IPS DF 6.9 (cell line): ENCODE measurements around the gene HPS1.

ENCODE experiments used
- DNase-seq: peaks from one replicate; pipeline ENCODE4 v3.0.0-alpha.2; 2013; ENCODE audit warnings: low read depth, low spot score
- H3K27ac ChIP-seq: one replicate; pipeline ENCODE4 v1.5.1; 2013; ENCODE audit warnings: low read length, control low read depth
- H3K27me3 ChIP-seq: 2 replicates; pipeline ENCODE4 v1.6.1; 2013; ENCODE audit warnings: mild to moderate bottlenecking, low read length; ENCODE audit not compliant: control insufficient read depth, insufficient read depth
- H3K36me3 ChIP-seq: 2 replicates; pipeline ENCODE4 v1.6.1; 2013; ENCODE audit warnings: low read length; ENCODE audit not compliant: control insufficient read depth, insufficient read depth
- H3K4me1 ChIP-seq: 2 replicates; pipeline ENCODE4 v1.6.1; 2013; ENCODE audit warnings: low read length; ENCODE audit not compliant: control insufficient read depth, insufficient read depth
- H3K4me3 ChIP-seq: 2 replicates; pipeline ENCODE4 v1.5.1; 2013; ENCODE audit warnings: mild to moderate bottlenecking, low read length
- H3K9me3 ChIP-seq: 2 replicates; pipeline ENCODE4 v1.6.1; 2013; ENCODE audit warnings: low read length, inconsistent platforms; ENCODE audit not compliant: control insufficient read depth, insufficient read depth
- WGBS: extraction: QIAGEN DNeasy Blood & Tissue Kit; methylation state at CpG from one replicate; pipeline ENCODE4 v1.1.7; 2013; ENCODE audit warnings: mixed read lengths, missing lambda C conversion rate; ENCODE audit not compliant: insufficient read length, insufficient coverage; 5-methylcytosine and 5-hydroxymethylcytosine counted together

Gene HPS1

DNA sequence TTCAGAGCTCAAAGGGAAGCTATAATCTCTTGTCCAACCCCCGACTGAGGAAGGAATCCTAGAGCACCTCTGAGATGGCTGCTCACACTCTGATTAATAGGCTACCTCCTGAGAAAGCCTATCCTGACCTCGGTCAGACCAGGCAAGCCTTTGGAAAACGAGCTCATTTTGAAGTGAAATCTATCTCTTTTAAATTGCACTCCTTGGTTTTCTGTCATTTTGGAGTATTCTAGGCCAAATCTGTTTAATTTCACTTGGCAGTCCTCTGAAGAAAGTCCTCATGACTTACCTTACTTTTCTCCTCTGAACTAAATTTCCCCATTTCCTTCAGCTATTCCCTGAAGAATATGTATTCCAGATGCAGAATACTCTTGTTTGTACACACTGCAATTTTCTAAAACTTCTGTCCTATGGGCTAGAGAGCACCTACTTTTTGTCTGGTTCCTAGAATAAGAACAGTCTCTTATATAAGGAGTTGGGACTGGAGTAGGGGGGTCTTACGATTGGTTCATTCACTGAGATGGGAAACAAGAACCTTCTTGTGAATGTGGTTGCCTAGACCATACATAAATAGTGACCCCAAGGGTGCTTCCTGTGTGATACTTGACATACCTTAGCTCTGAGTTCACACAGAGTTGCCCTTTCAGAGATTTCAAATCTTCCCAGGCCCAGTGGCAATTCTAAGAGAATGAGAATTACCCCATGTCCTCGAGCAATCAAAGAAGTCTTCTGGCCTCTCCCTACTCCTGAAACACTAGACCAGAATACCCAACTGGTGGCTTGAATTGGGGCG, 31.9 kb upstream of the HPS1 start:
- Histone ChIP-seq H3K36me3 (no peaks in the 10 kb centered on the region), H3K27ac (no peak overlapping the region), H3K9me3 (no peaks in the 10 kb centered on the region), H3K4me3 (no peak overlapping the region), H3K27me3 (no peaks in the 10 kb centered on the region), H3K4me1 (no peaks in the 10 kb centered on the region)
- WGBS = no CpG with 5 or more reads among the region's 6 CpGs
- no peak for DNase-seq

DNA sequence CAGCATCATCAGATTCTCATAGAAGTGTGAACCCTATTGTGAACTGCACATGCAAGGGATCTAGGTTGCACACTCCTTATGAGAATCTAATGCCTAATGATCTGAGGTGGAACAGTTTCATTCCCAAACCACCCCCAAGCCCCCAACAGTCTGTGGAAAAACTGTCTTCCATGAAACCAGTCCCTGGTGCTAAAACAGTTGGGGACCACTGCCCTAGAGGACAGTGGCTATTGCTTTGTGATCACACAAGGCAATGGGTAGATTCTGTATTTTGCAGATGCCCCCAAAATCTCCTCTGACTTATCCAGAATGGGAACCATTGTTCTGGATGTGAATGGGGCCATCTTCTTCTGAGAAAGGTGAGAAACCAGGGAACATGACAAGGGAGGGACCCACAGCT, 31.1 kb upstream of the HPS1 start:
- no peak overlapping the region for H3K4me3 ChIP-seq
- no peaks in the 10 kb centered on the region for H3K9me3 ChIP-seq
- DNase-seq = no peak
- H3K36me3 ChIP-seq = no peaks in the 10 kb centered on the region
- H3K27ac ChIP-seq = no peak overlapping the region
- H3K27me3 ChIP-seq = no peaks in the 10 kb centered on the region
- H3K4me1 ChIP-seq = no peaks in the 10 kb centered on the region

DNA sequence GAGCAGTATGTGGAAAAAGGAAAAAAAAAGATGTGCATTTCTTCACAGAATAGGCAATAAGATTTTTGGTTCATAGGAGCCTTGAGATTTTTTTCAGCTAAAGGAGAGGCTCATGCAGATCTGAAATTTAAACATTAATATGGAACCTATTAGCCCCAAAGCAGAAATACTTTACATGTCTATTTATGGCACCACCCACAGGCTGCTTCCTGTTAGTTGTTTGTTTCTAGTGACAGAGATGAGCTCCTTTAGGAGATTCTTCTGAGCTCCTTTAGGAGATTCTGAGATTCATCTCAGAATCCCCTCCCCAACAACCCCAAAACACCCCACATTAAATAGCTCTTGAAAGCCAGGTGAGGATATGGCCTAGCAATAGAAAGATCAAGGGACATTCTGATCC, 27.9 kb upstream of the HPS1 start:
- no peak for DNase-seq

GRCh38 chr10:98472196-98472595, 25.5 kb upstream of the HPS1 start:
- Histone ChIP-seq H3K27ac (no peak overlapping the region), H3K4me1 (no peaks in the 10 kb centered on the region), H3K36me3 (no peaks in the 10 kb centered on the region), H3K27me3 (no peaks in the 10 kb centered on the region), H3K4me3 (no peak overlapping the region), H3K9me3 (no peaks in the 10 kb centered on the region)
- DNase-seq = no peak
- no CpG with 5 or more reads among the region's 4 CpGs for WGBS

More for the DNA sequence above, 27.9 kb upstream of the HPS1 start:
- Histone ChIP-seq H3K4me1 (no peaks in the 10 kb centered on the region), H3K9me3 (no peaks in the 10 kb centered on the region), H3K27ac (no peak overlapping the region), H3K4me3 (no peak overlapping the region), H3K36me3 (no peaks in the 10 kb centered on the region), H3K27me3 (no peaks in the 10 kb centered on the region)

DNA sequence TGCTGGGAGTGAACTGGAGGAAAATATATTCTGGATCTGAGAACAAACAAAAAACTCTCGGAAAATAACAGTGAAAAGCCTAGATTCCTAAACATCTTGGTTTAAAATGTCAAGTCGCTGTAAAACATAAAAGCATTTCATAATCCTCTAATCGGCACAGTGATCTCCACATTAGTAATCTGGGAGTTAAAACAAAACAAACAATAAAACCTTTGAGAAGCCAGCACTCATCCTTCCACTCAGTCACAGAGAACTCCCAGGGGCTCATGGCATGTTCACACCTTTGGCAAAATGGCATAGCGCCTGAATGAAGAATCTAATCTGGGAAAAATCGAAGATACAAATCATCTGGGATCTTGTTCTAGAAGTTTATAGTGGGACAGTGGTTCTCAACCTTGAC, 24.1 kb upstream of the HPS1 start:
- DNase-seq = no peak
- no CpG with 5 or more reads among the region's 5 CpGs for WGBS
- Histone ChIP-seq H3K4me1 (no peaks in the 10 kb centered on the region), H3K27ac (no peak overlapping the region), H3K9me3 (no peaks in the 10 kb centered on the region), H3K36me3 (no peaks in the 10 kb centered on the region), H3K4me3 (no peak overlapping the region), H3K27me3 (no peaks in the 10 kb centered on the region)

DNA sequence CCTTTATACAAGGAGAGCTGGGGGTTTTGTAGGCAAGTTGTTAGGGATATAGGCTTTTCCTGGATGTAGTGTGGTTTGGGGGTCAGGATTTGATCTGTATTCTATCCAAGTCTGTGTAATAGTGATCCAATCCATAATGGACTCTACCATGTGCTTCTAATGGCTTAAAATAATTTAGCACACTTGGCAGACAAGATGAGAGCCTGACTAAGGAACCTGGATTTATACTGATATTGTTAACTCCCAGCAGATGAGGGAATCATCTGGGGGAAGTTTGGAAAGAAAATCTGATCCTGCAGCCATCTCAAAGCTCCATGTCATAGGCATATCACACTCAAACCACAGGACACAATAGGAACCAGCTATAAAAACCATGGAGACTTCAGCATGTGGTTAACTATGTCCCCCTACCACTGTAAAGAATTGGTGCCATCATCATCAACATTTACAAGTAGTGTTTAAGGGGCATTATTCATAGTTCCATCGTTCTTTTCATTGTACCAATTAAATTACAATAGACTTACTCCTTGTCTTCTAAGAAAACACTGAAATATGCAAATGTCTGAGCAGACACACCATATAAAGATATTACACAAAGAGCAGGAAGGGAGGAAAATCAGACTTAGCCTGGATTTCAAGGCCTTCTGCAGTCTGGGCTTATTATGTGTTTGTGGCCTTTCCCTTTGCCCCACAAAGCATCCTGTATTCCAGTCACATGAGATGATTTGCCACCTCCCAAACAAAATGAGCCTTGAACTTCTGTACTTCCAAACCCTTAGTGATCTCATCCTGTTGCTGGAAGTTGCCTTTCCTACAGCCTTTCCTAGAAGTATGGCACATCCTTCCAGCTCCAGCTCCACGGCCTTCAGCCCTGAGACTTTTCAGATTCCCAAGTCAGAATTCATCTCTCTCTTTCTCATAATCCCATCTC, 22.5 kb upstream of the HPS1 start:
- Histone ChIP-seq H3K27me3 (no peaks in the 10 kb centered on the region), H3K9me3 (no peaks in the 10 kb centered on the region), H3K36me3 (no peaks in the 10 kb centered on the region), H3K27ac (no peak overlapping the region), H3K4me3 (no peak overlapping the region), H3K4me1 (no peaks in the 10 kb centered on the region)
- DNase-seq = no peak
- WGBS = no CpG with 5 or more reads among the region's 2 CpGs

DNA sequence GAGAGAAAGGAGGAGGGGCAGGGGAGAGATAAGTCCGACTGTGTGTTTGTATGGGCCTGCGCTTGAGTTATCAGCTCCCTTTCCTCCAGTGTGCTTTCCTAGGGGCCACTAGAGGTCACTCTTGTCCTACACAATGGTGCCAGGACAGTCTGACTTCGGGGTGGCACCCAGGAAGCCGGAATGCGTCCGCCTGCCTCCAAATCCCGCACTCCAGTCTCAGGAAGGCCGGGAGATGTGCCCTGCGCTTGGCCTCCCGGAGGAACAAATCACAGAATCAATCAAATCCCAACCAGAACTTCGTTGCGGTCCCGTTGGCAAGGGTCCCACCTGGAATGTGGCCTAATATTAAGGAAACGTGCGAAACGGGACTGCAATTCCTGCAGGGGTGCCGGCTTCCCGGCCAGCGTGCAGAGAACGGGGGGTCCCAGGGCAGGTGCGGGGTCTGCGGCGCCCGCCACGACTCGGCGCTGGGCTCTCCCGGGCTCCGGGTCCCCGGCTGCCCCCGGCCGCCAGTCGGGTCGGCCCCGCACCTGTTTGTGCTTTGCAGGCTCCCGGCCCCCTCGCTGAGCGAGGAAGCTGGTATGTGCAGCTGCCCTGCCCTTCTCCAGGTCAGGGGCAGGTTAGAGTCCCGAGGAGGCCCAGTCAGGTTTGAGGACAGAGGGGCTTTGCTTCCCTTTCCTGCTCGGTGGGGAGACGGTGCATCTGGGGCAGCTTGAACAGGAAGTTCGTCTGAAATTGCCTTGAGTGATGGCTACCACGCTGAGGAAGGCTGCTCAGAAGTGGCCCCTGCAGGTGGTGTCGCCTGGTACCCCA, 21.0 kb upstream of the HPS1 start:
- Histone ChIP-seq H3K27me3 (no peaks in the 10 kb centered on the region), H3K27ac (no peak overlapping the region), H3K4me3 (no peak overlapping the region), H3K36me3 (no peaks in the 10 kb centered on the region), H3K9me3 (no peaks in the 10 kb centered on the region), H3K4me1 (no peaks in the 10 kb centered on the region)
- peak; percentile 80 for DNase-seq
- no CpG with 5 or more reads among the region's 44 CpGs for WGBS

DNA sequence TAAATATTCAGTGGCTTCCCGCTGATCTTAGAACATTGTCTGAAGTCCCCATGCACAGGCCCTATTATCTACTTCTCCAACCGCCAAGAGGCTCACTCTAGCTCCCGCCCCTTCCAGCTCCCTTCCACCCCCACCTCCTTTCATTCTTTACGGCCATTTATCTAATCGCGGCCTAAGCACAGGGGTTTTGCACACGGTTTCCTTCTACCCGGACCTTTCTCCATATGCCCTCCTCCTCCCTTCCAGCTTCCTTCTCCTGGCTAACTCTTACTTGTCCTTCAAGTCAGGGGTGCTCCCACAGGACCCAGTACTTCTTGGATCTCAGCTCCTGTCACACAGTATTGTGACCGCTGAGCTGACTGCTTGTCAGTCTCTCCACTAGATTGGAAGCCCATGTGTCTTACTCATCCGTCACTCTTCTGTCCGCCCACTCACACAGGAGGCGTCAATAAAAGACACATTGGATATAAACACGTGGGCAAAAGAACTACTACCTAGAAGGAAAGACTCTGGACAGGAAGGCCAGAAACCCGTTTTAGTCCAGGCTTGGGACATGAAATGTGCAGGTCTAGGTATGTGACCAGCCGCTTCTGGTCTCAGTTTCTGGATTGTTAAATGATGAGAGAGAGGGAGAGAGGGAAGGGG, 20.2 kb upstream of the HPS1 start:
- WGBS = no CpG with 5 or more reads among the region's 15 CpGs
- DNase-seq = no peak
- no peak overlapping the region for H3K27ac ChIP-seq
- H3K27me3 ChIP-seq = no peaks in the 10 kb centered on the region
- H3K4me3 ChIP-seq = no peak overlapping the region
- no peaks in the 10 kb centered on the region for H3K4me1 ChIP-seq
- no peaks in the 10 kb centered on the region for H3K36me3 ChIP-seq
- no peaks in the 10 kb centered on the region for H3K9me3 ChIP-seq

- no peaks in the 10 kb centered on the region for H3K9me3 ChIP-seq
- H3K4me1 ChIP-seq = no peaks in the 10 kb centered on the region
Measured at GRCh38 chr10:98465866-98466265, 19.1 kb upstream of the HPS1 start.

More at GRCh38 chr10:98465866-98466265, 19.1 kb upstream of the HPS1 start:
- no peaks in the 10 kb centered on the region for H3K27me3 ChIP-seq
- WGBS = no CpG with 5 or more reads among the region's 3 CpGs
- no peak overlapping the region for H3K4me3 ChIP-seq
- DNase-seq = no peak
- H3K36me3 ChIP-seq = no peaks in the 10 kb centered on the region
- no peak overlapping the region for H3K27ac ChIP-seq
